ENCODE data around the gene MYH7B.

The MYH7B gene

GRCh38 chr20:34985461-34986310 is 30.0 kb downstream of the MYH7B start:
- H3K9me3 ChIP-seq (ENCODE audit: severe bottlenecking) = no peaks in the 10 kb centered on the region
- no peak overlapping the region for H3K4me3 ChIP-seq (ENCODE audit: low read depth, low read length)
- no peaks in the 10 kb centered on the region for H3K27me3 ChIP-seq (ENCODE audit: insufficient read depth, low read depth, severe bottlenecking)
- H3K36me3 ChIP-seq = no peaks in the 10 kb centered on the region
- TF ChIP-seq, protein P1, sequence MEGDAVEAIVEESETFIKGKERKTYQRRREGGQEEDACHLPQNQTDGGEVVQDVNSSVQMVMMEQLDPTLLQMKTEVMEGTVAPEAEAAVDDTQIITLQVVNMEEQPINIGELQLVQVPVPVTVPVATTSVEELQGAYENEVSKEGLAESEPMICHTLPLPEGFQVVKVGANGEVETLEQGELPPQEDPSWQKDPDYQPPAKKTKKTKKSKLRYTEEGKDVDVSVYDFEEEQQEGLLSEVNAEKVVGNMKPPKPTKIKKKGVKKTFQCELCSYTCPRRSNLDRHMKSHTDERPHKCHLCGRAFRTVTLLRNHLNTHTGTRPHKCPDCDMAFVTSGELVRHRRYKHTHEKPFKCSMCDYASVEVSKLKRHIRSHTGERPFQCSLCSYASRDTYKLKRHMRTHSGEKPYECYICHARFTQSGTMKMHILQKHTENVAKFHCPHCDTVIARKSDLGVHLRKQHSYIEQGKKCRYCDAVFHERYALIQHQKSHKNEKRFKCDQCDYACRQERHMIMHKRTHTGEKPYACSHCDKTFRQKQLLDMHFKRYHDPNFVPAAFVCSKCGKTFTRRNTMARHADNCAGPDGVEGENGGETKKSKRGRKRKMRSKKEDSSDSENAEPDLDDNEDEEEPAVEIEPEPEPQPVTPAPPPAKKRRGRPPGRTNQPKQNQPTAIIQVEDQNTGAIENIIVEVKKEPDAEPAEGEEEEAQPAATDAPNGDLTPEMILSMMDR (IDR thresholded peaks at IDR 0.05; ENCODE audit: low read depth, low read length) = no peak
- no peak overlapping the region for H3K27ac ChIP-seq
- no peak for DNase-seq

GRCh38 chr20:34986311-34987287 is 30.9 kb downstream of the MYH7B start:
- H3K36me3 ChIP-seq = no peaks in the 10 kb centered on the region
- no peaks in the 10 kb centered on the region for H3K27me3 ChIP-seq (ENCODE audit: insufficient read depth, low read depth, severe bottlenecking)
- H3K27ac ChIP-seq = no peak overlapping the region
- DNase-seq = no peak
- TF ChIP-seq, protein P1 (IDR thresholded peaks at IDR 0.05; ENCODE audit: low read depth, low read length) = no peak
- H3K9me3 ChIP-seq (ENCODE audit: severe bottlenecking) = no peaks in the 10 kb centered on the region
- H3K4me3 ChIP-seq (ENCODE audit: low read depth, low read length) = no peak overlapping the region

GRCh38 chr20:34987288-34988190 is 31.9 kb downstream of the MYH7B start:
- H3K9me3 ChIP-seq (ENCODE audit: severe bottlenecking) = no peaks in the 10 kb centered on the region
- TF ChIP-seq, protein P1 (IDR thresholded peaks at IDR 0.05; ENCODE audit: low read depth, low read length) = no peak
- H3K36me3 ChIP-seq = no peaks in the 10 kb centered on the region
- H3K27ac ChIP-seq = no peak overlapping the region
- H3K4me3 ChIP-seq (ENCODE audit: low read depth, low read length) = no peak overlapping the region
- no peaks in the 10 kb centered on the region for H3K27me3 ChIP-seq (ENCODE audit: insufficient read depth, low read depth, severe bottlenecking)
- no peak for DNase-seq

GRCh38 chr20:34988191-34988540 is 32.5 kb downstream of the MYH7B start:
- no peaks in the 10 kb centered on the region for H3K9me3 ChIP-seq (ENCODE audit: severe bottlenecking)

GRCh38 chr20:34989118-34989517 is 33.5 kb downstream of the MYH7B start:
- H3K36me3 ChIP-seq = no peaks in the 10 kb centered on the region
- H3K4me3 ChIP-seq (ENCODE audit: low read depth, low read length) = no peak overlapping the region
- H3K9me3 ChIP-seq (ENCODE audit: severe bottlenecking) = no peaks in the 10 kb centered on the region
- no peak overlapping the region for H3K27ac ChIP-seq
- DNase-seq = no peak
- TF ChIP-seq, protein P1 (IDR thresholded peaks at IDR 0.05; ENCODE audit: low read depth, low read length) = no peak
- no peaks in the 10 kb centered on the region for H3K27me3 ChIP-seq (ENCODE audit: insufficient read depth, low read depth, severe bottlenecking)

More at GRCh38 chr20:34988191-34988540, 32.5 kb downstream of the MYH7B start:
- no peak for DNase-seq
- no peaks in the 10 kb centered on the region for H3K36me3 ChIP-seq
- no peak overlapping the region for H3K4me3 ChIP-seq (ENCODE audit: low read depth, low read length)
- H3K27me3 ChIP-seq (ENCODE audit: insufficient read depth, low read depth, severe bottlenecking) = no peaks in the 10 kb centered on the region
- no peak overlapping the region for H3K27ac ChIP-seq
- TF ChIP-seq, protein P1 (IDR thresholded peaks at IDR 0.05; ENCODE audit: low read depth, low read length) = no peak

Measured in WERI-Rb-1 (cell line).